GM18526 (cell line): ENCODE data around the gene ZBTB34.

Experiments used
- POLR2A ChIP-seq: IDR thresholded peaks from 3 replicates; pipeline ENCODE4 v1.6.1; 2011; ENCODE audit not compliant: insufficient read length; ENCODE audit errors: extremely low read depth

The ZBTB34 gene

GRCh38 chr9:126838895-126839294 is 21.5 kb upstream of the ZBTB34 start:
- no peak for TF ChIP-seq POLR2A

- no peak for TF ChIP-seq POLR2A
Observed at GRCh38 chr9:126839301-126839700, 21.1 kb upstream of the ZBTB34 start.

GRCh38 chr9:126842220-126842842 is 18.1 kb upstream of the ZBTB34 start:
- no peak for TF ChIP-seq POLR2A

- no peak for TF ChIP-seq POLR2A
Observed at GRCh38 chr9:126842977-126843799, 17.3 kb upstream of the ZBTB34 start.

GRCh38 chr9:126844085-126844484 is 16.4 kb upstream of the ZBTB34 start:
- no peak for TF ChIP-seq POLR2A

- no peak for TF ChIP-seq POLR2A
Observed at GRCh38 chr9:126847051-126847450, 13.4 kb upstream of the ZBTB34 start.

GRCh38 chr9:126849591-126850225 is 10.7 kb upstream of the ZBTB34 start:
- no peak for TF ChIP-seq POLR2A

GRCh38 chr9:126851286-126851880 is 9.1 kb upstream of the ZBTB34 start:
- TF ChIP-seq POLR2A: no peak

GRCh38 chr9:126852086-126852688 is 8.3 kb upstream of the ZBTB34 start:
- no peak for TF ChIP-seq POLR2A

GRCh38 chr9:126853667-126854066 is 6.8 kb upstream of the ZBTB34 start:
- no peak for TF ChIP-seq POLR2A

GRCh38 chr9:126854734-126855133 is 5.7 kb upstream of the ZBTB34 start:
- TF ChIP-seq POLR2A: no peak

- TF ChIP-seq POLR2A: no peak
Observed at GRCh38 chr9:126856326-126856877, 4.0 kb upstream of the ZBTB34 start.

GRCh38 chr9:126857261-126857960 is 3.0 kb upstream of the ZBTB34 start:
- no peak for TF ChIP-seq POLR2A

GRCh38 chr9:126859111-126859510 is 1.3 kb upstream of the ZBTB34 start:
- no peak for TF ChIP-seq POLR2A
